Measurements from ENCODE around the gene ABCD1.
A peak's percentile ranks its signal among the peaks of the same experiment; 100 is the strongest.
"Not testable (repeated sequence)": the region's sequence is repeated elsewhere in the genome, so short reads cannot be mapped to it uniquely, and the experiment has no call there.

ABCD1 gene

GRCh38 chrX:153725832-153726285 is 1.2 kb downstream of the ABCD1 start:
- Histone ChIP-seq H3K4me1 (peaks cover 0 to 52% (median 42%) of the 10 kb centered on the region in 4 donors), H3K27me3 (no peaks in the 10 kb centered on the region), H3K4me3 (peak overlapping the region; percentile 68 to 80), H3K36me3 (peaks cover under 1 to 2% (median 2%) of the 10 kb centered on the region in 3 donors), H3K9me3 (peaks cover 0 to 5% (median 0%) of the 10 kb centered on the region in 3 donors), H3K27ac (peak overlapping the region; percentile 92 to 95)
- DNase-seq, result no peak
- intact Hi-C loops (cut with DNase I; ENCODE audit: low total_unique reads), result no loop called here
- TF ChIP-seq, protein P1, sequence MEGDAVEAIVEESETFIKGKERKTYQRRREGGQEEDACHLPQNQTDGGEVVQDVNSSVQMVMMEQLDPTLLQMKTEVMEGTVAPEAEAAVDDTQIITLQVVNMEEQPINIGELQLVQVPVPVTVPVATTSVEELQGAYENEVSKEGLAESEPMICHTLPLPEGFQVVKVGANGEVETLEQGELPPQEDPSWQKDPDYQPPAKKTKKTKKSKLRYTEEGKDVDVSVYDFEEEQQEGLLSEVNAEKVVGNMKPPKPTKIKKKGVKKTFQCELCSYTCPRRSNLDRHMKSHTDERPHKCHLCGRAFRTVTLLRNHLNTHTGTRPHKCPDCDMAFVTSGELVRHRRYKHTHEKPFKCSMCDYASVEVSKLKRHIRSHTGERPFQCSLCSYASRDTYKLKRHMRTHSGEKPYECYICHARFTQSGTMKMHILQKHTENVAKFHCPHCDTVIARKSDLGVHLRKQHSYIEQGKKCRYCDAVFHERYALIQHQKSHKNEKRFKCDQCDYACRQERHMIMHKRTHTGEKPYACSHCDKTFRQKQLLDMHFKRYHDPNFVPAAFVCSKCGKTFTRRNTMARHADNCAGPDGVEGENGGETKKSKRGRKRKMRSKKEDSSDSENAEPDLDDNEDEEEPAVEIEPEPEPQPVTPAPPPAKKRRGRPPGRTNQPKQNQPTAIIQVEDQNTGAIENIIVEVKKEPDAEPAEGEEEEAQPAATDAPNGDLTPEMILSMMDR (IDR thresholded peaks at IDR 0.05), result no peak

- DNase-seq, result peak; percentile 64 to 85
- H3K9me3 ChIP-seq, result peaks cover 0 to 5% (median 1%) of the 10 kb centered on the region in 3 donors
- no peaks in the 10 kb centered on the region for H3K27me3 ChIP-seq
- H3K4me3 ChIP-seq, result peak overlapping the region; percentile 68 to 80
- H3K27ac ChIP-seq, result peak overlapping the region; percentile 92 to 95
- TF ChIP-seq, protein P1 (IDR thresholded peaks at IDR 0.05), result no peak
- no peaks in the 10 kb centered on the region for H3K36me3 ChIP-seq
- intact Hi-C loops (cut with DNase I; ENCODE audit: low total_unique reads), result no loop called here
- H3K4me1 ChIP-seq, result peaks cover 0 to 52% (median 42%) of the 10 kb centered on the region in 4 donors
Observed at GRCh38 chrX:153726286-153727122, 1.8 kb downstream of the ABCD1 start.

GRCh38 chrX:153727123-153727931 is 2.7 kb downstream of the ABCD1 start:
- peaks cover 0 to 10% (median 6%) of the 10 kb centered on the region in 3 donors for H3K9me3 ChIP-seq
- H3K36me3 ChIP-seq, result peaks cover 0 to 1% (median 0%) of the 10 kb centered on the region in 3 donors
- H3K4me3 ChIP-seq, result peak overlapping the region; percentile 68 to 80
- H3K27ac ChIP-seq, result peak overlapping the region; percentile 92 to 95
- TF ChIP-seq, protein P1 (IDR thresholded peaks at IDR 0.05), result no peak
- intact Hi-C loops (cut with DNase I; ENCODE audit: low total_unique reads), result no loop called here
- peak; percentile 61 to 90 for DNase-seq
- H3K4me1 ChIP-seq, result peaks cover 0 to 50% (median 42%) of the 10 kb centered on the region in 4 donors
- H3K27me3 ChIP-seq, result no peaks in the 10 kb centered on the region

- no peak for DNase-seq
- peak overlapping the region; percentile 92 to 95 for H3K27ac ChIP-seq
- intact Hi-C loops (cut with DNase I; ENCODE audit: low total_unique reads), result no loop called here
- TF ChIP-seq, protein P1 (IDR thresholded peaks at IDR 0.05), result no peak
- H3K4me3 ChIP-seq, result no peak overlapping the region
- H3K4me1 ChIP-seq, result peaks cover 0 to 42% (median 37%) of the 10 kb centered on the region in 4 donors
- H3K36me3 ChIP-seq, result peaks cover 0 to 4% (median 0%) of the 10 kb centered on the region in 3 donors
- no peaks in the 10 kb centered on the region for H3K27me3 ChIP-seq
- H3K9me3 ChIP-seq, result peaks cover 0 to 10% (median 6%) of the 10 kb centered on the region in 3 donors
Observed at GRCh38 chrX:153728095-153728494, 3.4 kb downstream of the ABCD1 start.

GRCh38 chrX:153728951-153729631 is 4.4 kb downstream of the ABCD1 start:
- H3K4me1 ChIP-seq, result peaks cover 0 to 39% (median 36%) of the 10 kb centered on the region in 4 donors
- no peak overlapping the region for H3K27ac ChIP-seq
- H3K9me3 ChIP-seq, result peaks cover 0 to 6% (median 5%) of the 10 kb centered on the region in 3 donors
- no peak for DNase-seq
- H3K36me3 ChIP-seq, result peaks cover 0 to 8% (median 0%) of the 10 kb centered on the region in 3 donors
- intact Hi-C loops (cut with DNase I; ENCODE audit: low total_unique reads), result no loop called here
- H3K4me3 ChIP-seq, result no peak overlapping the region
- no peaks in the 10 kb centered on the region for H3K27me3 ChIP-seq
- TF ChIP-seq, protein P1 (IDR thresholded peaks at IDR 0.05), result no peak

- H3K4me3 ChIP-seq; H3K9me3 ChIP-seq; H3K36me3 ChIP-seq; H3K27me3 ChIP-seq; H3K27ac ChIP-seq; intact Hi-C loops (cut with DNase I; ENCODE audit: low total_unique reads); DNase-seq: not testable (repeated sequence)
- H3K4me1 ChIP-seq, result peaks cover 0 to 35% (median 32%) of the 10 kb centered on the region in 4 donors
Observed at GRCh38 chrX:153730115-153730514, 5.5 kb downstream of the ABCD1 start.
